Cardiac muscle cell (in vitro differentiated cells and primary cell): Measurements from ENCODE around the gene ADIPOQ. TPM values are rescaled to one million over a fixed set of nuclear protein-coding genes. Genes with fewer than 3 reads are reported as not detected.

Experiments
- DNase-seq, 2 donors: peaks; one replicate each; pipeline versions ENCODE4 v3.0.0 to v3.0.0-alpha.2; 2010 to 2017; ENCODE audit warnings: low read depth in 1 of 2, low spot score in 1 of 2
- H3K27ac ChIP-seq: fragments of 200-600 bp; sonication (generic); 2 replicates; pipeline ENCODE4 v1.5.1; 2016
- H3K27me3 ChIP-seq: fragments of 200-600 bp; sonication (generic); 2 replicates; pipeline ENCODE4 v1.6.0; 2016; ENCODE audit warnings: control low read depth
- H3K36me3 ChIP-seq: fragments of 200-600 bp; sonication (generic); 2 replicates; pipeline ENCODE4 v1.5.1; 2016; ENCODE audit warnings: control low read depth
- H3K4me1 ChIP-seq: fragments of 200-600 bp; sonication (generic); 2 replicates; pipeline ENCODE4 v1.8.1; 2017; ENCODE audit warnings: low read depth, mild to moderate bottlenecking, mixed run types
- H3K4me3 ChIP-seq: fragments of 200-600 bp; sonication (generic); 2 replicates; pipeline ENCODE4 v1.5.1; 2016; ENCODE audit warnings: mild to moderate bottlenecking
- H3K9me3 ChIP-seq: fragments of 200-600 bp; sonication (generic); 2 replicates; pipeline ENCODE4 v1.5.1; 2017; ENCODE audit warnings: low read depth, mild to moderate bottlenecking, control low read depth
- polyA plus RNA-seq: library from polyadenylated mRNA; unstranded; fragments of >200 nt; fragmentation: Nextera tagmentation; extraction: Ambion mirVana; gene quantifications from 2 replicates; pipeline ENCODE4 v1.2.1, GENCODE V29; 2016
- total RNA-seq: library from RNA; depleted of rRNA; stranded (reverse); fragments of >200 nt; gene quantifications from 2 replicates; pipeline ENCODE4 v1.2.3, GENCODE V29; 2016
- TF ChIP-seq, protein P1 (sequence below): IDR thresholded peaks from 2 replicates; pipeline ENCODE4 v1.5.1; 2012; ENCODE audit warnings: low read depth, mild to moderate bottlenecking, low read length

ADIPOQ gene
- total and polyA plus RNA-seq, 2 experiments from 2014 or later, result not detected

- no peaks in the 10 kb centered on the region for H3K9me3 ChIP-seq
- H3K27ac ChIP-seq, result no peak overlapping the region
- no peak overlapping the region for H3K4me3 ChIP-seq
- peaks cover 16% of the 10 kb centered on the region for H3K4me1 ChIP-seq
- no peak for DNase-seq
- H3K27me3 ChIP-seq, result no peaks in the 10 kb centered on the region
- TF ChIP-seq, protein P1, sequence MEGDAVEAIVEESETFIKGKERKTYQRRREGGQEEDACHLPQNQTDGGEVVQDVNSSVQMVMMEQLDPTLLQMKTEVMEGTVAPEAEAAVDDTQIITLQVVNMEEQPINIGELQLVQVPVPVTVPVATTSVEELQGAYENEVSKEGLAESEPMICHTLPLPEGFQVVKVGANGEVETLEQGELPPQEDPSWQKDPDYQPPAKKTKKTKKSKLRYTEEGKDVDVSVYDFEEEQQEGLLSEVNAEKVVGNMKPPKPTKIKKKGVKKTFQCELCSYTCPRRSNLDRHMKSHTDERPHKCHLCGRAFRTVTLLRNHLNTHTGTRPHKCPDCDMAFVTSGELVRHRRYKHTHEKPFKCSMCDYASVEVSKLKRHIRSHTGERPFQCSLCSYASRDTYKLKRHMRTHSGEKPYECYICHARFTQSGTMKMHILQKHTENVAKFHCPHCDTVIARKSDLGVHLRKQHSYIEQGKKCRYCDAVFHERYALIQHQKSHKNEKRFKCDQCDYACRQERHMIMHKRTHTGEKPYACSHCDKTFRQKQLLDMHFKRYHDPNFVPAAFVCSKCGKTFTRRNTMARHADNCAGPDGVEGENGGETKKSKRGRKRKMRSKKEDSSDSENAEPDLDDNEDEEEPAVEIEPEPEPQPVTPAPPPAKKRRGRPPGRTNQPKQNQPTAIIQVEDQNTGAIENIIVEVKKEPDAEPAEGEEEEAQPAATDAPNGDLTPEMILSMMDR, result no peak
- no peaks in the 10 kb centered on the region for H3K36me3 ChIP-seq
Observed at GRCh38 chr3:186875708-186876107, 33.2 kb downstream of the ADIPOQ start.

DNA sequence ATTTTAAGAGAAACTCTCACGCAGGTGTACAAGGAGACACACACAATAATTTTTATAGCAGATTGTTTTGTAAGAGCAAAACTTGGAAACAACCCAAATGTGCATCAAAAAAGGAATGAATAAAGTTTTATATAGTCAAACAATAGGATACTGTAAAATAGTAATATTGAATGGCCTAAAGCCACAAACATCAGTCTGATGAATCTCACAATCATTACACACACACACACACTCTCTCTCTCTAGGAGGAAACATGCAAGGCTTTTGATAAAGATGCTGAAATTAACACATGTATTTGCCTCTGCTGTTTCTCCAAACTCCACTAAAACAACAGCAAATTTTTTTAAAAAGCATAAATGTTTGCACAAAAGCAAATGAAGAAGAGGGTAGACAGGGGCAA, 37.3 kb downstream of the ADIPOQ start:
- H3K27me3 ChIP-seq, result no peaks in the 10 kb centered on the region
- TF ChIP-seq, protein P1, result no peak
- no peaks in the 10 kb centered on the region for H3K36me3 ChIP-seq
- H3K27ac ChIP-seq, result no peak overlapping the region
- no peak for DNase-seq
- no peaks in the 10 kb centered on the region for H3K9me3 ChIP-seq
- H3K4me1 ChIP-seq, result peaks cover 5% of the 10 kb centered on the region
- no peak overlapping the region for H3K4me3 ChIP-seq

GRCh38 chr3:186880406-186880805, 37.9 kb downstream of the ADIPOQ start:
- no peaks in the 10 kb centered on the region for H3K4me1 ChIP-seq
- TF ChIP-seq, protein P1, result no peak
- H3K27me3 ChIP-seq, result no peaks in the 10 kb centered on the region
- no peak overlapping the region for H3K4me3 ChIP-seq
- no peaks in the 10 kb centered on the region for H3K9me3 ChIP-seq
- no peak overlapping the region for H3K27ac ChIP-seq
- no peaks in the 10 kb centered on the region for H3K36me3 ChIP-seq
- DNase-seq, result no peak

DNA sequence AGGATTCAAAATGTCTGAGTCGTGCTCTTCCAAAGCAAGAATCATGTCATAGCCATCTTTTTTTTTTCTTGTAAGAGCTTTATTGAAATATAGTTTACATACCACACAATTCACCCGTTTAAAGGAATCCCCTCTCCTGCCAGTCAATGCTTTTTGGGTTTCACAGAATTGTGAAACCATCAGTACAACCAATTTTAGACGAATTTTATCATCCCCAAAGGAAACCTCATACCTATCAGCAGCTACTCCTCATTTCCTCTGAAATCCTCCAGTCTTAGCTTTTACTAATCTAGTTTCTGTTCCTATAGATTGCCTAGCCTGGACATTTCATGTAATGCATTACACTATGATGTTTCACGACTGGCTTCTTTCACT, 39.6 kb downstream of the ADIPOQ start:
- no peak overlapping the region for H3K27ac ChIP-seq
- peaks cover 3% of the 10 kb centered on the region for H3K4me1 ChIP-seq
- H3K27me3 ChIP-seq, result no peaks in the 10 kb centered on the region
- no peak overlapping the region for H3K4me3 ChIP-seq
- peak in 1 of 2 donors; percentile 26 for DNase-seq
- no peaks in the 10 kb centered on the region for H3K9me3 ChIP-seq
- TF ChIP-seq, protein P1, result no peak
- H3K36me3 ChIP-seq, result no peaks in the 10 kb centered on the region

GRCh38 chr3:186882881-186883685, 40.6 kb downstream of the ADIPOQ start:
- TF ChIP-seq, protein P1, result no peak
- H3K4me1 ChIP-seq, result peaks cover 8% of the 10 kb centered on the region
- no peaks in the 10 kb centered on the region for H3K9me3 ChIP-seq
- peak in 1 of 2 donors; percentile 75 for DNase-seq
- H3K27ac ChIP-seq, result no peak overlapping the region
- H3K27me3 ChIP-seq, result no peaks in the 10 kb centered on the region
- H3K36me3 ChIP-seq, result no peaks in the 10 kb centered on the region
- no peak overlapping the region for H3K4me3 ChIP-seq
